ENCODE results near the gene BICD1.

BICD1 gene

DNA sequence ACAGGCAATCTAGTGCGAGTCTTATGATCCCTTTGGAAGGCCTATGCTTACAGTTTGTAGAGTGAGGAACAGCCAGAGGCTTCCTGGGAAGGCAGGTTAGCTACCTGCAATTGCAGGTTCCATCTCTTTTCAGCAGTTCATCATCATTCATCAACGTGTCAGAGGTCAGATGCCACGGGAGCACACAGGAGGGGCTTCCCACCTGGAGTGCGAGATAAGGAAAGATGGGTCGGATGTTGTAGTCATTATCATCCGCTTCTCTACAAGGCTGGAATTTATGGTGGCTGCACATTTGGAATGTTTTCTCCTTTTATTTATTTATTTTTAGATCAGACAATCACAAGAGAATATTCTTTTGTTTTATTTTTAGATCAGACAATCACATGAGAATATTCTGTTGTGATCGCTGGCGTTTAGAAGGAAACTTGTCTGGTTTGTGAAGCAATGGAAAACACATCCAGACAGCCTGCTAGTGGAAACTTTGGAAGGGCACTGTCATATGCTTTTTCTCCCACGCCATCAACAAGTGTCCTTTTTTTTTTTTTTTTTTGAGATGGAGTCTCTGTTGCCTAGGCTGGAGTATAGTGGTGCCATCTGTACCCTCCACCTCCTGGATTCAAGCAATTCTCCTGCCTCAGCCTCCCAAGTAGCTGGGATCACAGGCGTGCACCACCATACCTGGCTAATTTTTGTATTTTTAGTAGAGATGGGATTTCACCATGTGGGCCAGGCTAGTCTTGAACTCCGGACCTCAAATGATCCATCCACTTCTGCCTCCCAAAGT lies 1.9 kb upstream of the BICD1 start:
- DNase-seq: no peak

DNA sequence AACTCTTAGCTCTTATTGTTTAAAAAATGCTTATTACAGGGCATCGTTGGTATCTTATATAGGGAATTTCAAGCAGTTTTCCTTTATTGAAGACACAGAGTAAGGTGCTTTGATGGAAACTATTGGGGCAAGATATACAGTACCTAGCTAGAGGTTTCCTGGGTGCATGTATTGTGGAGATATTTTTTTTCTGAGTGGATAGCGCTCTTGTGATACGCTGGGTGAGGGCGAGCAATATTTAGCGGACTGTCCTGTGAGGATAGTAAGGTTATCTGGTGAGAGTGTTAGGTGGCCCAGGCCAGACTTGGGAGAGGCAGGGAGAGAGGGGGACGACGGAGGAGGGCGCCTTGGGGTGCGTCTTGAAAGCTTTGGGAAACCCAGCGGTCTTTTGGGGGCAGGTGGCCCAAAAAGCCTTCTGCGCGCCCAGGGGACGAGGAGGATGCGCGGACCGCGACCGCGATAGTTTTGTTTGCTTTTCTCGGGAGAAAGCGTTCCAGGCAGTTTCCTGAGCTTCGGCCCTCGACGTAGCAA lies 596 bp upstream of the BICD1 start:
- no peak for DNase-seq

DNA sequence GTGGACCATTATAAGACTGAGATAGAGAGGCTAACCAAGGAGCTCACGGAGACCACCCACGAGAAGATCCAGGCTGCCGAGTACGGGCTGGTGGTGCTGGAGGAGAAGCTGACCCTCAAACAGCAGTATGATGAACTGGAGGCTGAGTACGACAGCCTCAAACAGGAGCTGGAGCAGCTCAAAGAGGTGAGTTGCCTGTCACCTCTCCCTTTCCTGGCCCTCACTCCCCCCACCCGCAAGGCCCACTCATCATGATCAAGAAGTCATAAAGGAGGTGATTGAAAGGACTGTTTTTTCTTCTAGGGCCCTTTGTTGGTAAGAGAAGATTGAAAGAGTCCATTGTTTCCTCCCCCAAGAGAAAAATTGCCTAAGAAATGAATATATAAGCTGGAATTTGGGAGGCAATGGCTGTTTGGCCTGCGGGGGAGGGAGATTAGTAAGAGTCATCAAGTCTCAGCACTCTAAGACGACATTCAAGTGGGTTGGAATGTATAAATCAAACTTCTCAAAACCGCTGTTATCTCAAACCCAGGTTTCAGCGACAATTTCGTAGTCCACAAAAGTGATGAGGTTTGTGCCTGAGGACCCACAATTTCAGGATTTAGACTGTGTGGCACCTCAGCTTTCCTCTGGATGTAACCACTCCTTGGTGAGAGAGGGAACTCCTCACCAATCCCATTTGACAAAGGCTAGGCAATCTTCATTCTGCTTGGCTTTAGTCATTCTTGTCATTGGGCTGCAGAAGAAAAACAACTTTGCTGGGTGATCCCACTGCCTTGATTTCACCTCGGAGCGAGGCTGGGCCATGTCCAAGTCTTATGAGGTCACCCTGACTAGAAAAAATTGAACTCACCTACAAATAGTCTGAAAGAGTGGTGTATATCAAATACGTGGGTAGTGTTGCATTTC lies 966 bp downstream of the BICD1 start:
- DNase-seq: peak; percentile 45 to 51 (median 48)

DNA sequence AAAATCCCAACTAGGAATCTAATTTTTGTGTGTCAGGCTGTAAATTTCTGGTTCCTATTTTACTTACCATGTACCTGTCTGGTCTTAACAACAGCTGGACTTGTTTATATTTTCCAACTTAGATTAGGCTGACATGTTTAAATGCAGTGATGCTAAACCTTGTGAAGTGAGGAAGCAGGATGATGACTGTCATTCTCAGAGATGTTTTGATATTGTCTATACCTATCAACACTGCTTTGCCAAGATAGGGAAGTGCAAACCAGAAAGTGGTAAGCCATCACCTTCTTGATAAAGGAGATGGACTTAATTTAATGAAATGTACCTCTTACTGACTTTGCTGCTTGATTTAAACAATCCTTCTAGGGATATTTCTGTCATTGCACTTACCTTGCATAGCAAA lies 2.1 kb downstream of the BICD1 start:
- DNase-seq: no peak

DNA sequence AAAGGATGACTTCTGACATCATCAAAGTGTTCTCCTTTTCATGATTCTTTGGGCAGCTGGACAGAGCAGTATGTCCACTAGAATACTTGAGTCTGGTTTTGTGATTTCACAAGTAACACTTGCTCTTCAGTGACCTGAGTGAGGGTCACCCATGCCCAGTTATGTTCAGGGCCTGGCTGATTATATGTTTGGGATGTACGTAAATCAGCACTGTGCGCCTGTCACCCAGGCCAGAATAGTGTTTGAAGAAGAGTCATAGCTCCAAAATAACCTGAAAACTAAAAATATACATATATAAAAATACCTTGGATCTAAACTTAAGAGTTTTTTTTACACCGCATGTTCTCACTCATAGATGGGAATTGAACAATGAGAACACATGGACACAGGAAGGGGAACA lies 3.8 kb downstream of the BICD1 start:
- no peak for DNase-seq

DNA sequence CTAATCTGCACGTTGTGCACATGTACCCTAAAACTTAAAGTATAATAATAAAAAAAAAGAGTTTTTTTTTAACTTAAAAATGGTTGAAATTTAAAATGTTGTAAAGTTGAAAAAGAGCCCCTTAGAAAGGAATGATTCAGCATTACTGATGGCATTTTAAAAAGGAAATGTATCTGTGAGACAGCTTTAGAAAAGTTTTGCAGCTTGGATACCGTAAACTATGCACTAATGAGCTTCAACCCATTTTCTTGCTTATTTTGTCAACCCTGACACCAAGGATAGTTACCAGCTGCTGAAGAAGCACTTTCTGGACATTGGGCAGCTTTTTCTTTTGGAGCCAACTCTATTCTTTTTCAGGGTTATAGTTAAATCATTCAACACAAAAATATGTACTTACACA lies 4.3 kb downstream of the BICD1 start:
- no peak for DNase-seq

DNA sequence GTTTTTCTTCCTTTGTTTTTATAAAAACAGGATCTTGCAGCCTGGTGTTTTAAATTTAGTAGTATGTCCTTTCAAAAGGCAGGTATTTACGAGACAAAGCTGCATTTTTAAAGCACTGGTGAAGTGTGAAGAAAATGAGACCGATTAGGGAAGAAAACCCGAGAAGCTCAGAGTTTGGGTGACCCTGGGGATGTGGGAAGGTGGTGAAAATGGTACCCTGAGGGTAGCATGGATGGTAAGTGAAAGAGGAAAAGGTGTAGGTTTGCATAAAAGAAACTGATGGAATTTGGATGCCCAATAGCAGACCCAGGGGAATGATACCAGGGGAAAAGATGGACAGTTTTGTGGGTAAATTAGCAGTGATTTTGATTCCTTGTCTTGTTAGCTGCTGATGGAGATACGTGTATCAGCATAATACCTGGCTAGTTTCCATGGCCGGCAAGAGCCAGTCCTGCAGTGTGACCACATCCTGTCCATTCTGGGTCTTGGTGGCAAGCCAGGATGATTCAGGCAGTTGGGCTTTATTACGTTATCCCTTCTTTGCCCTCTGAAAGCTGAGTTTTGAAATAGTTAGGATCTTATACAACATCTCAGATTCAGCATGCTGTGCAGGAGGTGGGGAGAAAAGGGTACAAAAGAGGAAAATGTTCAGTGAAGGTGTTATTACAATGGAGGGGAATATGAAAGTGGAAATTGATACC lies 8.9 kb downstream of the BICD1 start:
- DNase-seq: peak; percentile 35 to 64 (median 42)

DNA sequence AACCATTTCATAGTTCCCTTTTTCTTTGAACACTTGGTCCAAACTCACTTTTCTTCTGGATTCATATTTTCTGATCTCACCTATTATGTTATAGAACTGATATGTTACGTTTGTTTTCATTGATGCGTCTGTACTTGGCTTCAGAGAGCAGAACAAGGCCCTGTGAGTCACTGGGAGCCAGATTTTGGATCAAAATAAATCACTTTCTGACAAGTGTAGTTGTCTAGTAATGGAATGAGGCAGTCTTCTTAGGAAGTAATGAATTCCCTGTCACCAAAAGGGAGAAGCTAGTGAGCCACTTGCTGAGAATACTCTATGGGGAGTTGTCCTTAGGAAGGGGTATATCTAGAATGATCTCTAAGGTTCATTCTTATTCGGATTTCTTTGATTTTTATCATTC lies 10.2 kb downstream of the BICD1 start:
- no peak for DNase-seq

DNA sequence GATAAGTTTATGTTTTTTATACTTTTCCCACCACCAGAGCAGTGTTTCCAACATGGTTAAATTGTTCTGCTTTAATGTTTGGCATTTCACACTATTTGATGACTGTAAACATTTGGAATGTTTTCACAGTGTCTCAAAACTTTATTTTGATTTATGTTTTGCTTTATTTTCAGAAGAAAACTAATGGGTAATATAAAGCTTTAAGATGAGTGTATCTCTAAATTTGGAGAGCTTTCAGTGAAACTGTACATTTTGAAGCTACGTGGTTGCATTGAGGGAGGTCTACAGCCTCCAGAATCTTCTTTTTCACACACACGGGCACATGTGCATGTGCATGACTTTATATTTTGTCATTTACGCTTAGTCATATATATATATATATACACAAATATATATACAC lies 10.7 kb downstream of the BICD1 start:
- DNase-seq: no peak

DNA sequence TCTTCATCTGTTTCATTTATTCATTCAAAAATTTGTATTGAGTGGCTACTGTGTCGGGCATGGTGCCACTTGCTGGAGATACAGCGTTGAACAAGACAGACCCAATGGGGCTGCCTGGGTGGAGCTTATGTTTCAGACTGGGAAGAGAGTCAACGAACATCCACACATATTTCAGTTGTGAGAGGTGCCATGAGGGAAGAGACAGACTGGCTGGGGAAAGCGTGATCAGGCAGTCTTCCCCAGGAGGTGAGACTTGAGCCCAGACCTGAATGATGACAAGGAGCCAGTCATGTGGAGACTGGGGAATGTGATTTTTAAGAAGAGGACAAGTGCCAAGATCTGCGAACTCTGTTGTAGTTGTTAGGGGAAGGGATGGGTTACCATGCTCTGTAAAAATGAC lies 12.2 kb downstream of the BICD1 start:
- DNase-seq: no peak

DNA sequence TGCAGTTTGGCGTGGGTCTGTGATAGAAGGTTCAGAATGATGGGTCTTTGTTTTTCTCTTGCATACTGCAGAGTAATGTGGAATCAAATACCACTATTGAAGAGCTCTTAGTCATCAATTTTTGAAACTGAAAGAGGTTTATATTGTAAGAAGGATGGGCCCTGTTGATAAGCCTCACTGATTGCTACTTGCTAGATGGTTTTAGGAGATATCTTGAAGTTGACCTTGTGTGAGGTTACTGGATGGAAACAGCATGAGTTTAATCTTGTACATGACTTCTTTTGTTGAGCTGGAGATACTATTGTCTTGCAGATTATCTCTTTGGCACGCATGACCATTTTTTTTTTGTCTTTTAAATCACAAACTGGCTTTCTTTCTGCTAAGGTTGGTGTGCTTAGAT lies 13.8 kb downstream of the BICD1 start:
- DNase-seq: no peak

DNA sequence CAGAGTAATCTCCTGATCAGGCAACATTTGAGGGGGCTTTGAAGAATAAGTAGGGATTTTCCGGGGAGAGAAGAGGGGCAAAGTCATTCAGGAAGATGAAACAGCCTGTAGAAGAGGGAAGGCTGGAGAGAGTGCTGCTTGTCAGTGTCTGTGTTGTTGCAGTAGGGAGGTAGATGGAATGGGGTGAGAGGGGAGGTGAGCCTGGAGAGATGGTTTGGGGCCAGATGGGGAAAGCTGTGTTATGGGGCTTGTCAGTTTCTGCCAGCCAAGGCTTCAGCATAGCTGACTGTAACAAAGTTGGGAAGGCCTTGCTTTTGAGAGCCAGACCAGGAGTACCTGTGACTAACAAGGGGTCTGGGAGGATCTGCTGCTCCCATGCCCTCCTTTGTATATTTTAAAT lies 18.0 kb downstream of the BICD1 start:
- no peak for DNase-seq

DNA sequence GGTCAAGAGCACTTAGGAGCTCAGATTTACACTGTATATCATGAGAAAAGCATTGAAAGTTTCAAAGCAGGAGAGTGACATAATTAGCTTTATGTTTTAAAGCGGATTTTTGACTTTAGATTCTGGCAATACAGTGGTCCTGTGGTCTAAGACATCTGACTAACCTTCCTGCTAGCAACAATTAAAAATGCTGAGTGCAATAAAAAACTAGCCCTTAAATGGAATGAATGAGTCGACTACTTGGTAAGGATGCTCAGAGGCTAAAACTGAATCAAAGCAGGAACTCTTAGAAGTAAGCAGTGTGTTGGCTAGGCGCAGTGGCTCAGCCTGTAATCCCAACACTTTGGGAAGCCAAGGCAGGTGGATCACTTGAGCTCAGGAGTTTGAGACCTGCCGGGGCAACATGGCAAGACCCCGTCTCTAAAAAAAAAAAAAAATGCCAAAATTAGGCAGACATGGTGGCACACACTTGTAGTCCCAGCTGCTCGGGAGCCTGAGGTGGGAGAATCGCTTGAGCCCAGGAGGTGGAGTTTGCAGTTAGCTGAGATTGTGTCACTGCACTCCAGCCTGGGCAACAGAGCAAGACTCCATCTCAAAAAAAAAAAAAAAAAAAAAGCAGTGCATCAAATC lies 18.9 kb downstream of the BICD1 start:
- DNase-seq: no peak

DNA sequence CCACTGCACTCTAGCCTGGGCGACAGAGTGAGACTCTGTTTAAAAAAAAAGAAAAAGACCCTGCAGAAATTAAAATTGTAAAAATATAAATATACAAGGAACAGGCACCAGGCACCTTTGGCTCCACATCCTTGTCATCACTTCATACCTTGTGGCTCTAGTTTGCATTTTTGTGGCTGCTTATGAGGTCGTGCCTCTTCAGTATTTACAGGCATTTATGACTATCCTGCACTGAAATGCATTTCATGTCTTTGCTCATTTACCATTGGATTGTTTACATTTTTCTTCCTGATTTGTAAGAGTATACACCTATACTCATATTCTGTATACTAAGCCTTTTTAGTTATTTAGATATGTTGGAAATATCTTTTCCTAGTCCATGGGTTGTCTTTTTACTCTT lies 20.1 kb downstream of the BICD1 start:
- DNase-seq: no peak

DNA sequence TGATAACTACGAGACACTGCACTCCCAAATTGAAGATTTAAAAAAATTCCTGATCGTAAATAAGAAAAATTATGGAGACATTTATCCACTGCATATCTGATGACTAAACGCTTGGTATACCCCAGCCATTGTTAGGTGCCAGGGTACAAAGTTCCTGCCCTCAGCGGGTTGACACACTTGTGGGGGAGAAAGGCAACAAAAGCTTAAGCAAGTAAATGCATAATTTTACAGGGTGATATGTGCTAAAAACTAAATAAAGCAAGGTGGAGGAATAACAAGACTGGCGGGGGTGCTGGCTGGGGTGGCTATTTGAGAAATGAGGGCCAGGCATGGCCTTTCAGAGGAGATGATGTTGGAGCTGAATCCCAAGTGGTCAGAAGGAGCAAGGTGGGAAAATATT lies 25.0 kb downstream of the BICD1 start:
- no peak for DNase-seq

DNA sequence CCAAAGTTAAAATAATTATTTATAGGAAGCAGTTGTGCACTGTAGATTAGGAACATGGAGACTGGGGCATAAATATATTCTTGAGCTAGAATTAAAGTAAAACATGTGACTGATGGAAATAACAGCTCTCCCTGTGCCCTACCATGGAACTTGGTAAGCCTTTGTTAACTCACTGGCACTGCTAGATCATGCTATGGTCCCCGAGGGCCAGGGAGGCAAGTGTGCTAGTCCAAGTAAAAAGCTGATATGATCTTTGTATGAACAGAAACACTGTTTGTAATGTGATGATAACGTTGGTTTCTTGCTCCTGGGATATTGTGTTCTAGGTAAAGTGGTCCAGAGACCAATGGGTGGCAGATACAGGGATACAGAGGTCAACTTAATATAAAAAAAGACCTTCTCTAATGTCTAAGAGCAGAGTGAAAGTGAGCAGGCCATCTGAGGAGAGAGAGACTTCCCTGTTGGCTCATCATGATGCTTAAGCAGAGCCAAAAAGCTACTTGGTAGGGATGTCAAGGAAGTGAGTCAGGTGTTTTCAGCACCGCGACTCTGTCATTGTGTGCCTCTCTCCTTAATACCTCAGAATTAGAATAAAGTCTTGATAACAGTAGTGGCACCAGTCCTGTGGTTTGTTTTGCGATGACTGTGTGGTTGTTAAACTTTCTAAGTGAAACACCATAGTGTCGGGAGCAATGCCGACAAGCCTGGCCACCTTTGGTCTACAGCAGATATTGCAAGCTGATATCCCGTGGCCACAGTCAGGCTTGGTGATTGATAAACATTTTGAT lies 27.6 kb downstream of the BICD1 start:
- DNase-seq: peak in 1 of 3 donors; percentile 6

DNA sequence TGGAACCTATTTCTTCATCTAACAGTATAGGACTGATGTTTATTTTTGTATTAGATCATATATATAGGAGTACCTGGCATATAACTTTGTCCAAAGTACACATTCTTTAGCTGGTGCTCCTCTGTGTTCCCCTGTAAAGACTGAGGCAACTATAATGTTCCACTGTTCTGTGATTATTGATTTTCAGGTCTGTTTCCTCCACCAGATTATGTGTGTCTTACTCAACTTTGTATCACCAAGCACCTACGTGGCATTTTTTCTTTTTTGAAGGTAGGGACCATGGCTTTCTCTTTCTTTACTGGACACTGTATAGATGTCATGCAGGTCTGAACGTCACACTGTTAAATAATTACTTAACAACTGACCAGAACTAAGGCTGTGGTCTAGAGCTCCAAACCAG lies 29.3 kb downstream of the BICD1 start:
- no peak for DNase-seq

DNA sequence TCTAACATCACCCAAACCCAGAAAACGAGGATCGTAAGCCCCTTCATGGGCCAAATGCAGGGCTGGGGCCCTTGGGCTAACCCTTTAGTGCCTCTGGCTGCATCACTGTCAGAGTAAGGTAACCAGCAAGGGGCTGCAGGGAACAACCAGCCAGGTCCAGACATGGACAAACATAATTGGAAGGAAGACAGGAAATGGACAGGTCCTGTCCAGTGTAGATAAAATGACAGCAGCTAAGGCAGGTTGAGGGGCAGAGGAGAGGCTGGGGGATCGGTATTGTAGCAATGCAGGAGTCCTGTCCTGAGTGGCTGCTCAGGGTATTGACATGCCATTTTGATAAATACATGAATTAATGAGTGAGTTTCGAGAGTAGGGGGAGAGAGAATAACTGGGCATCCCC lies 29.8 kb downstream of the BICD1 start:
- DNase-seq: no peak

DNA sequence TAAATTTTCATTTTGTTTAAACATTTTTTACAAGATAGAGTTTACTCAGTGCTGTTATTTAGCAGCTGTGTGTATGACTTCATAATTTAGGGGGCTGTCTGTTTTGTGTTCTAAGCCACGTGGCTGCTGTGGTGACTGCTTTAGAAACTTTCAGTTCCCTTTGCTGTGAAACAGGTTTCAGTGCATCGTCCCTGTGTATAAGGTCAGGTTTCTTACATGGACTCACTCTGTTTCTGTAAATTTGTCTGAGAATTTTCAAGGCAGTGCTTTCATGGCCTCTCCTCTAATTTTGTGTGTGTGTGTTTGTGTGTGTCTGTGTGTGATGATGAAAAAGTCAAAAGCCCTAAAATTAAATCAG lies 32.4 kb downstream of the BICD1 start:
- DNase-seq: peak; percentile 61 to 76 (median 72)

DNA sequence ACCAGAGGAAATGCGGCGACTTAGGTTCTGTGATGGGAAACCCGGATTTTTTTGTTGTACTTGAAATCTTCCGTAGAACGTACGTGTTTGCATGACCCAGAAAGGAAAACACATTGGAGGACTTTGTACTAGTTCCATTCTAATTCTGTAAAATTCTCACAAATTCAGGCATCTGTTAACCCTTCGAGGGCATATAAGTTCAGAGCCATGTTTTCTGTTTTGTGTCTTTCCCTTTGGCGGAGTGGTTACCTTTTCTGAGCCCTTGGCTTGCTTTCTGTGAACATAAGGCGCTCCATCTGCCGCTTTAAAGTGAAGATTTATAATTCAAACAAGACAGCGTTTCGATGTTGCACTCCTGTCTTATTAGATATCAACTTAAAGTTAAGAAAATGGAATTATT lies 34.2 kb downstream of the BICD1 start:
- DNase-seq: no peak

DNA sequence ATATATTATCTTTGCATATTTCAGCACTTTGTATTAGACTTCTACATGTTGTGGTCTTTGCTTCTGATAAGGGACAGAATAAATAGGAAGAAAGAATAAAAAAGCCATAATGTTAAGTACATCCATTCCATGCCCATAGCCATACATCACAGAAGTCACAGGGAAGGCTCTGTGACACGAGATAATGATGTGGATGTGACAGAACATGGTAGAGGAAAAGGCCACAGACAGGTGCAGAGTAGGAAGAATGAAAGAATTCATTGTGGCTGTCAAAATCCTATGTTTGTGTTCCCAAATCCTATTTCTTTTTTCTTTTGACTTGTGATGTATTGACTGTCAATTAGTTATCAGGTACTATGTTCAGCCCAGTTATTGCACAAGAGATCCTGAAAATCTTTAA lies 38.4 kb downstream of the BICD1 start:
- no peak for DNase-seq

Data from suppressor macrophage treated with lipopolysaccharide for 1 hour (primary cell).